ELF-1 (cell line): Measurements from ENCODE around the gene MICAL3.

Experiments
- DNase-seq: peaks from one replicate; pipeline ENCODE4 v3.0.0-alpha.2; 2016; ENCODE audit warnings: low read depth, low spot score

The MICAL3 gene

GRCh38 chr22:17822087-17822486 is 202.3 kb downstream of the MICAL3 start:
- DNase-seq: no peak

- DNase-seq: no peak
These were observed 203.4 kb downstream of the MICAL3 start for GRCh38 chr22:17820879-17821439.

- DNase-seq: no peak
These were observed 205.7 kb downstream of the MICAL3 start for GRCh38 chr22:17818649-17819048.

GRCh38 chr22:17818180-17818579 is 206.2 kb downstream of the MICAL3 start:
- peak; percentile 77 for DNase-seq

GRCh38 chr22:17817511-17818065 is 206.8 kb downstream of the MICAL3 start:
- no peak for DNase-seq

- DNase-seq: no peak
These were observed 207.3 kb downstream of the MICAL3 start for GRCh38 chr22:17817079-17817478.

- no peak for DNase-seq
These were observed 207.7 kb downstream of the MICAL3 start for GRCh38 chr22:17816649-17817048.

GRCh38 chr22:17815703-17816254 is 208.6 kb downstream of the MICAL3 start:
- no peak for DNase-seq

- DNase-seq: no peak
These were observed 209.5 kb downstream of the MICAL3 start for GRCh38 chr22:17814830-17815229.

GRCh38 chr22:17814084-17814483 is 210.3 kb downstream of the MICAL3 start:
- no peak for DNase-seq

- DNase-seq: no peak
These were observed 213.2 kb downstream of the MICAL3 start for GRCh38 chr22:17811119-17811518.

GRCh38 chr22:17810570-17811116 is 213.7 kb downstream of the MICAL3 start:
- DNase-seq: no peak

- peak; percentile 87 for DNase-seq
These were observed 215.5 kb downstream of the MICAL3 start for GRCh38 chr22:17808693-17809403.

- peak; percentile 95 for DNase-seq
These were observed 216.6 kb downstream of the MICAL3 start for GRCh38 chr22:17807578-17808410.

GRCh38 chr22:17807086-17807485 is 217.3 kb downstream of the MICAL3 start:
- DNase-seq: no peak

GRCh38 chr22:17806437-17806836 is 217.9 kb downstream of the MICAL3 start:
- no peak for DNase-seq

- DNase-seq: peak; percentile 79
These were observed 219.9 kb downstream of the MICAL3 start for GRCh38 chr22:17804331-17805080.

GRCh38 chr22:17803609-17804270 is 220.6 kb downstream of the MICAL3 start:
- no peak for DNase-seq

- no peak for DNase-seq
These were observed 221.5 kb downstream of the MICAL3 start for GRCh38 chr22:17802822-17803221.

- no peak for DNase-seq
These were observed 221.9 kb downstream of the MICAL3 start for GRCh38 chr22:17802411-17802810.
